GM23338 (cell line): ENCODE data around the gene FARS2. TPM values are rescaled to one million over a fixed set of nuclear protein-coding genes. Genes with fewer than 3 reads are reported as not detected.

Experiments used
- ATAC-seq: fragments of 200-7000 bp; cut with Tn5 transposase; 3 replicates; pipeline ENCODE4 v1.9.1; 2020
- DNase-seq: peaks from one replicate; pipeline ENCODE4 v3.0.0-alpha.2; 2015; ENCODE audit warnings: low spot score
- H2AFZ ChIP-seq: fragments of 200-600 bp; sonication (generic); 2 replicates; pipeline ENCODE4 v1.8.0; 2016; ENCODE audit warnings: antibody characterized with exemption, mild to moderate bottlenecking, moderate library complexity
- H3F3A ChIP-seq: fragments of 200-600 bp; sonication (generic); replicated peaks from 2 replicates; pipeline ENCODE4 v1.8.0; 2017; ENCODE audit warnings: antibody characterized with exemption, mixed run types, low read depth
- H3K27ac ChIP-seq: fragments of 200-600 bp; sonication (generic); 2 replicates; pipeline ENCODE4 v1.6.1; 2016; ENCODE audit warnings: low read depth
- H3K27me3 ChIP-seq: fragments of 200-600 bp; sonication (generic); 2 replicates; pipeline ENCODE4 v1.8.0; 2016; ENCODE audit warnings: mild to moderate bottlenecking, mixed run types, moderate library complexity; ENCODE audit not compliant: insufficient read depth
- H3K36me3 ChIP-seq: fragments of 200-600 bp; sonication (generic); 2 replicates; pipeline ENCODE4 v1.8.0; 2016; ENCODE audit warnings: mild to moderate bottlenecking; ENCODE audit not compliant: insufficient read depth
- H3K4me1 ChIP-seq: fragments of 200-600 bp; sonication (generic); 2 replicates; pipeline ENCODE4 v1.8.0; 2016; ENCODE audit warnings: mild to moderate bottlenecking, moderate library complexity; ENCODE audit not compliant: insufficient read depth
- H3K4me2 ChIP-seq: fragments of 200-600 bp; sonication (generic); 2 replicates; pipeline ENCODE4 v1.7.1; 2017; ENCODE audit warnings: mixed run types
- H3K4me3 ChIP-seq: fragments of 200-600 bp; sonication (generic); 2 replicates; pipeline ENCODE4 v1.6.1; 2016; ENCODE audit warnings: mixed run types
- H3K79me2 ChIP-seq: fragments of 200-600 bp; sonication (generic); replicated peaks from 2 replicates; pipeline ENCODE4 v1.8.0; 2017; ENCODE audit warnings: mild to moderate bottlenecking; ENCODE audit not compliant: insufficient read depth
- H3K9me2 ChIP-seq: fragments of 200-600 bp; sonication (generic); 2 replicates; pipeline ENCODE4 v1.8.0; 2017; ENCODE audit not compliant: insufficient read depth
- H4K20me1 ChIP-seq: fragments of 200-600 bp; sonication (generic); replicated peaks from 2 replicates; pipeline ENCODE4 v1.8.0; 2017; ENCODE audit warnings: mild to moderate bottlenecking; ENCODE audit not compliant: insufficient read depth
- H3K27ac Mint-ChIP-seq: 2 replicates; pipeline ENCODE4 v1.8.0; 2020; ENCODE audit warnings: inconsistent platforms, mild to moderate bottlenecking, moderate library complexity, mixed read lengths
- H3K27me3 Mint-ChIP-seq: 3 replicates; pipeline ENCODE4 v1.8.0; 2022; ENCODE audit warnings: low read depth, mild to moderate bottlenecking, moderate library complexity, mixed read lengths, inconsistent platforms; ENCODE audit not compliant: insufficient read depth, poor library complexity
- H3K36me3 Mint-ChIP-seq: 3 replicates; pipeline ENCODE4 v1.8.0; 2021; ENCODE audit warnings: low read depth, mild to moderate bottlenecking, inconsistent platforms, moderate library complexity, mixed read lengths
- H3K4me1 Mint-ChIP-seq: 3 replicates; pipeline ENCODE4 v1.8.0; 2020; ENCODE audit warnings: mild to moderate bottlenecking, inconsistent platforms, mixed read lengths
- H3K4me3 Mint-ChIP-seq: 3 replicates; pipeline ENCODE4 v1.8.0; 2021; ENCODE audit warnings: moderate library complexity, mild to moderate bottlenecking, inconsistent platforms, mixed read lengths
- H3K9me3 Mint-ChIP-seq: 3 replicates; pipeline ENCODE4 v1.8.0; 2020; ENCODE audit warnings: moderate library complexity, mild to moderate bottlenecking, inconsistent platforms, mixed read lengths
- CREB1 ChIP-seq: fragments of 250-450 bp; sonication (Bioruptor Pico); IDR thresholded peaks from 2 replicates; pipeline ENCODE4 v1.5.0; 2020; ENCODE audit warnings: low read depth, mild to moderate bottlenecking, moderate library complexity
- EZH2 ChIP-seq: fragments of 200-600 bp; sonication (generic); IDR thresholded peaks from one replicate; pipeline ENCODE4 v1.8.0; 2017; ENCODE audit warnings: antibody characterized with exemption, mild to moderate bottlenecking, low read depth; ENCODE audit not compliant: unreplicated experiment
- EZH2phosphoT487 ChIP-seq: fragments of 200-600 bp; sonication (generic); IDR thresholded peaks from one replicate; pipeline ENCODE4 v1.8.1; 2018; ENCODE audit warnings: antibody characterized with exemption; ENCODE audit not compliant: unreplicated experiment
- JUNB ChIP-seq: IDR thresholded peaks from one replicate; pipeline ENCODE4 v1.6.1; 2016; ENCODE audit warnings: antibody characterized with exemption; ENCODE audit not compliant: unreplicated experiment
- NANOG ChIP-seq: IDR thresholded peaks from 2 replicates; pipeline ENCODE4 v1.6.1; 2016; ENCODE audit warnings: antibody characterized with exemption, borderline replicate concordance
- POLR2AphosphoS5 ChIP-seq: IDR thresholded peaks from 2 replicates; pipeline ENCODE4 v1.6.1; 2016; ENCODE audit warnings: antibody characterized with exemption, low read depth
- STAT1 ChIP-seq: IDR thresholded peaks from one replicate; pipeline ENCODE4 v1.6.1; 2016; ENCODE audit warnings: antibody characterized with exemption; ENCODE audit not compliant: unreplicated experiment
- ZNF114 ChIP-seq: fragments of 250-450 bp; sonication (Bioruptor Pico); IDR thresholded peaks from 2 replicates; pipeline ENCODE4 v1.5.0; 2020; ENCODE audit warnings: mild to moderate bottlenecking, moderate library complexity
- ZNF331 ChIP-seq: fragments of 250-450 bp; sonication (Bioruptor Pico); IDR thresholded peaks from 2 replicates; pipeline ENCODE4 v1.5.0; 2020; ENCODE audit warnings: low read depth, mild to moderate bottlenecking, moderate library complexity
- polyA plus RNA-seq: library from polyadenylated mRNA; unstranded; fragments of >200 nt; fragmentation: Nextera tagmentation; extraction: Ambion mirVana; gene quantifications from 2 replicates; pipeline ENCODE4 v1.2.1, GENCODE V29; 2016
- total RNA-seq: library from RNA; depleted of rRNA; stranded (reverse); fragments of >200 nt; shearing (Covaris generic); gene quantifications from 2 replicates; pipeline ENCODE4 v1.2.3, GENCODE V29; 2014
- TF ChIP-seq, protein P1 (sequence below): IDR thresholded peaks from one replicate; pipeline ENCODE4 v1.6.1; 2018; ENCODE audit warnings: antibody characterized with exemption; ENCODE audit not compliant: unreplicated experiment
- TF ChIP-seq, protein P2 (sequence below): fragments of 250-450 bp; sonication (Bioruptor Pico); IDR thresholded peaks from 2 replicates; pipeline ENCODE4 v1.5.0; 2020; ENCODE audit warnings: mild to moderate bottlenecking, moderate library complexity
- TF ChIP-seq, protein P3 (sequence below), 2 experiments: fragments of 200-600 bp in 1 of 2; sonication (generic) in 1 of 2; conservative IDR thresholded peaks; 2 replicates each; pipeline versions ENCODE4 v1.5.1 to v1.6.1; 2016 to 2017; ENCODE audit warnings: antibody characterized with exemption in 2 of 2, low read depth in 2 of 2, mild to moderate bottlenecking in 2 of 2, moderate library complexity in 1 of 2
- TF ChIP-seq, protein P4 (sequence below): IDR thresholded peaks from 2 replicates; pipeline ENCODE4 v1.6.1; 2016; ENCODE audit warnings: antibody characterized with exemption

FARS2 gene
- total and polyA plus RNA-seq, 2 experiments from 2014 or later = 7.6 to 19.0 TPM

DNA sequence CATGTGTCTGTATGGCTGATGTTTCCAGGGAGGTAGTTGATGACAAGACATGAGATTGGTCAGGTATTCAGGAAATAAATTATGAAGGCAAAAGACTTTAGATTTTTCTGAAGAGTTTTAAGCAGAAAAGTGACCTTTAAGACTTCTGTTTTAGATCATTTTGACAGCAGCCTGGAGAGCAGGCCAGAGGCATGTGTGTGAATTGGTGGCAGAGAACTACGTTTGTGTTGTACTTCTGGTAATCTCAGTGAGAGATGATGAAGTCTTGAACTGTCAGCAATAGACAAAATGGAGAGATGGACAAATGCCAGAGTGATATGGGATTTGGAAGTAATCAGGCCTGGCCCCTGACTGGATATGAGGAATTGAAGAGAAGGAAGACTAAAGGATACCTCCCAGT is 30.8 kb downstream of the FARS2 start:
- Histone ChIP-seq H4K20me1 (no peaks in the 10 kb centered on the region), H2AFZ (no peak overlapping the region), H3K4me3 (no peak overlapping the region), H3F3A (no peaks in the 10 kb centered on the region), H3K36me3 (no peaks in the 10 kb centered on the region), H3K4me1 (peaks cover 13% of the 10 kb centered on the region), H3K27me3 (no peaks in the 10 kb centered on the region), H3K79me2 (peaks cover 20% of the 10 kb centered on the region), H3K9me2 (peaks cover 8% of the 10 kb centered on the region; the same call in 1 of the 2 replicates), H3K4me2 (no peak overlapping the region), H3K27ac (no peak overlapping the region)
- ATAC-seq = no peak
- H3K9me3 Mint-ChIP-seq = no peaks in the 10 kb centered on the region
- H3K36me3 Mint-ChIP-seq = no peaks in the 10 kb centered on the region
- no peak for DNase-seq
- no peak overlapping the region for H3K27ac Mint-ChIP-seq
- peaks cover 26% of the 10 kb centered on the region for H3K4me1 Mint-ChIP-seq
- no peak overlapping the region for H3K4me3 Mint-ChIP-seq
- no peaks in the 10 kb centered on the region for H3K27me3 Mint-ChIP-seq
- TF ChIP-seq, protein P1, sequence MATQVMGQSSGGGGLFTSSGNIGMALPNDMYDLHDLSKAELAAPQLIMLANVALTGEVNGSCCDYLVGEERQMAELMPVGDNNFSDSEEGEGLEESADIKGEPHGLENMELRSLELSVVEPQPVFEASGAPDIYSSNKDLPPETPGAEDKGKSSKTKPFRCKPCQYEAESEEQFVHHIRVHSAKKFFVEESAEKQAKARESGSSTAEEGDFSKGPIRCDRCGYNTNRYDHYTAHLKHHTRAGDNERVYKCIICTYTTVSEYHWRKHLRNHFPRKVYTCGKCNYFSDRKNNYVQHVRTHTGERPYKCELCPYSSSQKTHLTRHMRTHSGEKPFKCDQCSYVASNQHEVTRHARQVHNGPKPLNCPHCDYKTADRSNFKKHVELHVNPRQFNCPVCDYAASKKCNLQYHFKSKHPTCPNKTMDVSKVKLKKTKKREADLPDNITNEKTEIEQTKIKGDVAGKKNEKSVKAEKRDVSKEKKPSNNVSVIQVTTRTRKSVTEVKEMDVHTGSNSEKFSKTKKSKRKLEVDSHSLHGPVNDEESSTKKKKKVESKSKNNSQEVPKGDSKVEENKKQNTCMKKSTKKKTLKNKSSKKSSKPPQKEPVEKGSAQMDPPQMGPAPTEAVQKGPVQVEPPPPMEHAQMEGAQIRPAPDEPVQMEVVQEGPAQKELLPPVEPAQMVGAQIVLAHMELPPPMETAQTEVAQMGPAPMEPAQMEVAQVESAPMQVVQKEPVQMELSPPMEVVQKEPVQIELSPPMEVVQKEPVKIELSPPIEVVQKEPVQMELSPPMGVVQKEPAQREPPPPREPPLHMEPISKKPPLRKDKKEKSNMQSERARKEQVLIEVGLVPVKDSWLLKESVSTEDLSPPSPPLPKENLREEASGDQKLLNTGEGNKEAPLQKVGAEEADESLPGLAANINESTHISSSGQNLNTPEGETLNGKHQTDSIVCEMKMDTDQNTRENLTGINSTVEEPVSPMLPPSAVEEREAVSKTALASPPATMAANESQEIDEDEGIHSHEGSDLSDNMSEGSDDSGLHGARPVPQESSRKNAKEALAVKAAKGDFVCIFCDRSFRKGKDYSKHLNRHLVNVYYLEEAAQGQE = no peak
- no peak for TF ChIP-seq STAT1
- TF ChIP-seq, protein P2, sequence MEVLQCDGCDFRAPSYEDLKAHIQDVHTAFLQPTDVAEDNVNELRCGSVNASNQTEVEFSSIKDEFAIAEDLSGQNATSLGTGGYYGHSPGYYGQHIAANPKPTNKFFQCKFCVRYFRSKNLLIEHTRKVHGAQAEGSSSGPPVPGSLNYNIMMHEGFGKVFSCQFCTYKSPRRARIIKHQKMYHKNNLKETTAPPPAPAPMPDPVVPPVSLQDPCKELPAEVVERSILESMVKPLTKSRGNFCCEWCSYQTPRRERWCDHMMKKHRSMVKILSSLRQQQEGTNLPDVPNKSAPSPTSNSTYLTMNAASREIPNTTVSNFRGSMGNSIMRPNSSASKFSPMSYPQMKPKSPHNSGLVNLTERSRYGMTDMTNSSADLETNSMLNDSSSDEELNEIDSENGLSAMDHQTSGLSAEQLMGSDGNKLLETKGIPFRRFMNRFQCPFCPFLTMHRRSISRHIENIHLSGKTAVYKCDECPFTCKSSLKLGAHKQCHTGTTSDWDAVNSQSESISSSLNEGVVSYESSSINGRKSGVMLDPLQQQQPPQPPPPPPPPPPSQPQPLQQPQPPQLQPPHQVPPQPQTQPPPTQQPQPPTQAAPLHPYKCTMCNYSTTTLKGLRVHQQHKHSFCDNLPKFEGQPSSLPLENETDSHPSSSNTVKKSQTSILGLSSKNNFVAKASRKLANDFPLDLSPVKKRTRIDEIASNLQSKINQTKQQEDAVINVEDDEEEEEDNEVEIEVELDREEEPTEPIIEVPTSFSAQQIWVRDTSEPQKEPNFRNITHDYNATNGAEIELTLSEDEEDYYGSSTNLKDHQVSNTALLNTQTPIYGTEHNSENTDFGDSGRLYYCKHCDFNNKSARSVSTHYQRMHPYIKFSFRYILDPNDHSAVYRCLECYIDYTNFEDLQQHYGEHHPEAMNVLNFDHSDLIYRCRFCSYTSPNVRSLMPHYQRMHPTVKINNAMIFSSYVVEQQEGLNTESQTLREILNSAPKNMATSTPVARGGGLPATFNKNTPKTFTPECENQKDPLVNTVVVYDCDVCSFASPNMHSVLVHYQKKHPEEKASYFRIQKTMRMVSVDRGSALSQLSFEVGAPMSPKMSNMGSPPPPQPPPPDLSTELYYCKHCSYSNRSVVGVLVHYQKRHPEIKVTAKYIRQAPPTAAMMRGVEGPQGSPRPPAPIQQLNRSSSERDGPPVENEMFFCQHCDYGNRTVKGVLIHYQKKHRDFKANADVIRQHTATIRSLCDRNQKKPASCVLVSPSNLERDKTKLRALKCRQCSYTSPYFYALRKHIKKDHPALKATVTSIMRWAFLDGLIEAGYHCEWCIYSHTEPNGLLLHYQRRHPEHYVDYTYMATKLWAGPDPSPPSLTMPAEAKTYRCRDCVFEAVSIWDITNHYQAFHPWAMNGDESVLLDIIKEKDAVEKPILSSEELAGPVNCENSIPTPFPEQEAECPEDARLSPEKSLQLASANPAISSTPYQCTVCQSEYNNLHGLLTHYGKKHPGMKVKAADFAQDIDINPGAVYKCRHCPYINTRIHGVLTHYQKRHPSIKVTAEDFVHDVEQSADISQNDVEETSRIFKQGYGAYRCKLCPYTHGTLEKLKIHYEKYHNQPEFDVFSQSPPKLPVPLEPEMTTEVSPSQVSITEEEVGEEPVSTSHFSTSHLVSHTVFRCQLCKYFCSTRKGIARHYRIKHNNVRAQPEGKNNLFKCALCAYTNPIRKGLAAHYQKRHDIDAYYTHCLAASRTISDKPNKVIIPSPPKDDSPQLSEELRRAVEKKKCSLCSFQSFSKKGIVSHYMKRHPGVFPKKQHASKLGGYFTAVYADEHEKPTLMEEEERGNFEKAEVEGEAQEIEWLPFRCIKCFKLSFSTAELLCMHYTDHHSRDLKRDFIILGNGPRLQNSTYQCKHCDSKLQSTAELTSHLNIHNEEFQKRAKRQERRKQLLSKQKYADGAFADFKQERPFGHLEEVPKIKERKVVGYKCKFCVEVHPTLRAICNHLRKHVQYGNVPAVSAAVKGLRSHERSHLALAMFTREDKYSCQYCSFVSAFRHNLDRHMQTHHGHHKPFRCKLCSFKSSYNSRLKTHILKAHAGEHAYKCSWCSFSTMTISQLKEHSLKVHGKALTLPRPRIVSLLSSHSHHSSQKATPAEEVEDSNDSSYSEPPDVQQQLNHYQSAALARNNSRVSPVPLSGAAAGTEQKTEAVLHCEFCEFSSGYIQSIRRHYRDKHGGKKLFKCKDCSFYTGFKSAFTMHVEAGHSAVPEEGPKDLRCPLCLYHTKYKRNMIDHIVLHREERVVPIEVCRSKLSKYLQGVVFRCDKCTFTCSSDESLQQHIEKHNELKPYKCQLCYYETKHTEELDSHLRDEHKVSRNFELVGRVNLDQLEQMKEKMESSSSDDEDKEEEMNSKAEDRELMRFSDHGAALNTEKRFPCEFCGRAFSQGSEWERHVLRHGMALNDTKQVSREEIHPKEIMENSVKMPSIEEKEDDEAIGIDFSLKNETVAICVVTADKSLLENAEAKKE (CRISPR knock-in tag) = no peak
- no peak for TF ChIP-seq CREB1 (CRISPR knock-in tag)
- TF ChIP-seq POLR2AphosphoS5 = no peak
- no peak for TF ChIP-seq ZNF331 (CRISPR knock-in tag)
- TF ChIP-seq ZNF114 (CRISPR knock-in tag) = no peak
- TF ChIP-seq EZH2 = no peak
- TF ChIP-seq JUNB = no peak
- TF ChIP-seq, protein P3, sequence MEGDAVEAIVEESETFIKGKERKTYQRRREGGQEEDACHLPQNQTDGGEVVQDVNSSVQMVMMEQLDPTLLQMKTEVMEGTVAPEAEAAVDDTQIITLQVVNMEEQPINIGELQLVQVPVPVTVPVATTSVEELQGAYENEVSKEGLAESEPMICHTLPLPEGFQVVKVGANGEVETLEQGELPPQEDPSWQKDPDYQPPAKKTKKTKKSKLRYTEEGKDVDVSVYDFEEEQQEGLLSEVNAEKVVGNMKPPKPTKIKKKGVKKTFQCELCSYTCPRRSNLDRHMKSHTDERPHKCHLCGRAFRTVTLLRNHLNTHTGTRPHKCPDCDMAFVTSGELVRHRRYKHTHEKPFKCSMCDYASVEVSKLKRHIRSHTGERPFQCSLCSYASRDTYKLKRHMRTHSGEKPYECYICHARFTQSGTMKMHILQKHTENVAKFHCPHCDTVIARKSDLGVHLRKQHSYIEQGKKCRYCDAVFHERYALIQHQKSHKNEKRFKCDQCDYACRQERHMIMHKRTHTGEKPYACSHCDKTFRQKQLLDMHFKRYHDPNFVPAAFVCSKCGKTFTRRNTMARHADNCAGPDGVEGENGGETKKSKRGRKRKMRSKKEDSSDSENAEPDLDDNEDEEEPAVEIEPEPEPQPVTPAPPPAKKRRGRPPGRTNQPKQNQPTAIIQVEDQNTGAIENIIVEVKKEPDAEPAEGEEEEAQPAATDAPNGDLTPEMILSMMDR (conservative IDR thresholded peaks at IDR 0.05; ENCODE audit: low read depth in 2 of 2) = no peak
- no peak for TF ChIP-seq EZH2phosphoT487
- TF ChIP-seq, protein P4, sequence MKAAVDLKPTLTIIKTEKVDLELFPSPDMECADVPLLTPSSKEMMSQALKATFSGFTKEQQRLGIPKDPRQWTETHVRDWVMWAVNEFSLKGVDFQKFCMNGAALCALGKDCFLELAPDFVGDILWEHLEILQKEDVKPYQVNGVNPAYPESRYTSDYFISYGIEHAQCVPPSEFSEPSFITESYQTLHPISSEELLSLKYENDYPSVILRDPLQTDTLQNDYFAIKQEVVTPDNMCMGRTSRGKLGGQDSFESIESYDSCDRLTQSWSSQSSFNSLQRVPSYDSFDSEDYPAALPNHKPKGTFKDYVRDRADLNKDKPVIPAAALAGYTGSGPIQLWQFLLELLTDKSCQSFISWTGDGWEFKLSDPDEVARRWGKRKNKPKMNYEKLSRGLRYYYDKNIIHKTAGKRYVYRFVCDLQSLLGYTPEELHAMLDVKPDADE = no peak
- no peak for TF ChIP-seq NANOG
